Omental fat pad (tissue), 4 donors: ENCODE data around the gene CRIM1. TPM values are rescaled to one million over a fixed set of nuclear protein-coding genes. Genes with fewer than 3 reads are reported as not detected.

ENCODE experiments used
- ATAC-seq: fragments of 150-250 bp; one replicate; pipeline ENCODE4 v1.9.1; 2016; ENCODE audit warnings: mild to moderate bottlenecking, moderate library complexity; ENCODE audit not compliant: low FRiP score
- DNase-seq: peaks from one replicate; pipeline ENCODE4 v3.0.0-alpha.2; 2019; ENCODE audit warnings: low spot score
- total RNA-seq, 4 donors: library from RNA; depleted of rRNA; stranded (reverse); fragments of >200 nt; gene quantifications; one replicate each; pipeline ENCODE4 v1.1.0, GENCODE V29; 2016
- TF ChIP-seq, protein P1 (sequence below), 3 donors: fragments of 450-650 bp; IDR thresholded peaks; one replicate each; pipeline ENCODE4 v1.5.1; 2016 to 2017; ENCODE audit warnings: antibody characterized with exemption in 3 of 3, mild to moderate bottlenecking in 3 of 3, moderate library complexity in 2 of 3

The CRIM1 gene
- total RNA-seq, 4 donors from 2014 or later = 229 to 252 (median 233) TPM

DNA sequence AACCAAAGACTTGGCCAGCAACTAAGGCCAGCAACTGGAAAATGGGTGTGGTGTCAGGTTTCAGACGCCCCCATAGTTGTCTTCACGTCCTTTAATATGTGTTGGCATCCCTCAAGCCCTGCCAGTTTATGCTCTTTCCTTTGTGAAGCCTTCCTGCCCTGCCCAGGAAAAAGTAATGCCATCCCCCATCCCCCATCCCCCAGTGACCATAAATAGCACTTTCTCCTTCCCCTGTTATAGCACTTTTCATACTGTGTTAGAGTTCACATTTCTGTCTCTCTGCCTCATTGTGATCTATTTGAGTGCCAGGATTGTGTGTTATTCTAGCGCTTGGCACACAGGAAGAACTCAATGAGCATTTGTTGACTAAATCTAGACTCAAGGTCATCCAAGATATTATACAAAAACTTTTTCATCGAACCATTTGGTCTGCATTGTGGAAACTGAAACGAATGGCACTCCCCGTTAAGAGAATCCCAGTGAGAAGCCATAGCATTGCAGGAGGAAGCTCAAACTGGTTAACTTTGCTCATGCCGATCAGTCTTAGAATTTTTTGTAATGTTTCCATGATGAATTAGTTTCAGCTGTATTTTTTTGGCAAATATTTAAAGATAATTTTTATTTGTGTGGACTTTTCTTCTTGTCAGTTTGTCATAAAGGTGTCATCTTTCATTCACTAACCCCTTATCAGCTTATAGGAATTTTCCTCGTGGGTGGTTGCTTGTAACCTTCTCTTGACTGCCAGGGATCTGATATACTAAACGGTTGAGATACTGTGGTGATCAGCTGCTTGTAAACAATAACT lies 15.7 kb downstream of the CRIM1 start:
- DNase-seq = no peak
- ATAC-seq = peak; percentile 1
- TF ChIP-seq, protein P1, sequence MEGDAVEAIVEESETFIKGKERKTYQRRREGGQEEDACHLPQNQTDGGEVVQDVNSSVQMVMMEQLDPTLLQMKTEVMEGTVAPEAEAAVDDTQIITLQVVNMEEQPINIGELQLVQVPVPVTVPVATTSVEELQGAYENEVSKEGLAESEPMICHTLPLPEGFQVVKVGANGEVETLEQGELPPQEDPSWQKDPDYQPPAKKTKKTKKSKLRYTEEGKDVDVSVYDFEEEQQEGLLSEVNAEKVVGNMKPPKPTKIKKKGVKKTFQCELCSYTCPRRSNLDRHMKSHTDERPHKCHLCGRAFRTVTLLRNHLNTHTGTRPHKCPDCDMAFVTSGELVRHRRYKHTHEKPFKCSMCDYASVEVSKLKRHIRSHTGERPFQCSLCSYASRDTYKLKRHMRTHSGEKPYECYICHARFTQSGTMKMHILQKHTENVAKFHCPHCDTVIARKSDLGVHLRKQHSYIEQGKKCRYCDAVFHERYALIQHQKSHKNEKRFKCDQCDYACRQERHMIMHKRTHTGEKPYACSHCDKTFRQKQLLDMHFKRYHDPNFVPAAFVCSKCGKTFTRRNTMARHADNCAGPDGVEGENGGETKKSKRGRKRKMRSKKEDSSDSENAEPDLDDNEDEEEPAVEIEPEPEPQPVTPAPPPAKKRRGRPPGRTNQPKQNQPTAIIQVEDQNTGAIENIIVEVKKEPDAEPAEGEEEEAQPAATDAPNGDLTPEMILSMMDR (IDR thresholded peaks at IDR 0.05) = no peak

DNA sequence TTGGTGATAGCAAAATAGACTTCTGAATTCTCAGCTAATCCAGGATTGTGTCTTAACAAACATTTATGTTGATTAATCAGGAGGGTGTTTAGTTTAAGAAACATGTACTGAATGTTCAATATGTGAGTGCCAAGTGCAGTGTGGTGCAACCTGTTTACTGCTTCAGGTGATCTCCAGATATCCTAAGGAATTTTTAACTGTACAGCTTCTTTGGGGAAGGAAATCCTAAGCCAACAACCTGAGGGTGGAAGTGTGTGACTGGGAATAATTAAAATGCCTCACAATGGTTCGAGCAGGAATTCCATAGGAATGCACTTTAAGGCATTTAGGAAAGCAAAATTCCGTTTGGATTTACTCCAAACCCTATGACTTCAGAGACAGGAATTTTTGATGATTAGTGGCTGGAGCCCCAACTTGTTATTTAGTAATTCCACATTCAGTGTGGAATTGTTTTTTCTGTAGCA lies 16.4 kb downstream of the CRIM1 start:
- ATAC-seq (peak; percentile 26), DNase-seq (no peak)
- TF ChIP-seq, protein P1 (IDR thresholded peaks at IDR 0.05) = no peak

DNA sequence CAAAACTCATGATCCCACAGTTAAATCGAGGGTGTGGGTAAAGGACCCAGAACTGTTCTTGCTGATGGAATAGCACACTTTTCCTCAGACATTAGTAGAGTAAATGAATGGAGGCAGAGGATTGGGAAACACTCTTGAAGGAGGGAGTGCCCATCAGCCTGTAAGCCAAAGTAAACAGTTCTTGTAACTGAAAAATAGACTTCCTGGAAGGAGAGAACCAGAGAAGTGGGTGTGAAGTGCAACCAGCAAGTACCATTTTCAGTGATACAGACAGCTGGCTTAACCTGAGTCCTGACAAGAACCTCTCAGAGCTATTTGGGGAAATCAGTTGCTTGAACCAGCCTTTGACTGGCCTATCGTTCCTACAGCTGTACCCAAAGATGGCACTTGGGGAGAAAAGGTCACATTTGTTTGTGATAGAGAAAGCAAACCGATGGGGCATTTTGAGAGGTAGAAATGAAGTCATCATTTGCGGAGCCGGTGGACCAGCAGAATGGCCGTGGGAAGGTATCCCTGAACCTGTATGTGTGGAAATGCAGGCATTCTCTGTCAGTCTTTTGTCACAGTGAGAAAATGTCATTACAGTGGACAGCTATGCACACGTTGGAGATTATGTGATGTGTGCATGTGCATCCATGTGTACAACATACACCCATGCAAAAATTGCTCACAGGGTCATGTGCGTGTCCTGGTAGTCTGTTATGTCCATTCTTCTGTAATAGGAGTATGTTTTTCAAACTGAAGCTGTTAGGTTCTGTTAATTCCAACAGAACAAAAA lies 17.8 kb downstream of the CRIM1 start:
- ATAC-seq = peak; percentile 54

DNA sequence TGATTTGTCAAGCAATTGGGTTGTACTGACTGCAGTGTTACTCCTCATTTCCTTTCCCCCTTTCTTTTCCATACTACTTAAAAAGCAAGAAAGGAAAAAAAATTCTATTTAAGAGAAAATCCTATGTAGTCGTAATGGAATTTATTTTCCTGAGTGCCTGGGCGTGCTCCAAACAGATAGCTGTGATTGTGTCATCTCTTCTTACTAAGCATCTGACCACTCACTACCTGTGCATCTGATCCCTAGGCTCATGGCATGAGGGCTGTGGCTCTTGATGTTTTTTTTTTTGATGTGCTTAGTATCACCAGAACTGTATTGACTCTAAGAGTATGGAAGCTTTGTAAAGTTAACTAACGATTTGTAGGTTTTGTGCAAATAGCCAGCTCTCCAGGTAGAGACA lies 19.0 kb downstream of the CRIM1 start:
- TF ChIP-seq, protein P1 (IDR thresholded peaks at IDR 0.05) = no peak
- no peak for DNase-seq
- ATAC-seq = no peak

More for the DNA sequence above, 17.8 kb downstream of the CRIM1 start:
- TF ChIP-seq, protein P1 (IDR thresholded peaks at IDR 0.05) = no peak
- no peak for DNase-seq

DNA sequence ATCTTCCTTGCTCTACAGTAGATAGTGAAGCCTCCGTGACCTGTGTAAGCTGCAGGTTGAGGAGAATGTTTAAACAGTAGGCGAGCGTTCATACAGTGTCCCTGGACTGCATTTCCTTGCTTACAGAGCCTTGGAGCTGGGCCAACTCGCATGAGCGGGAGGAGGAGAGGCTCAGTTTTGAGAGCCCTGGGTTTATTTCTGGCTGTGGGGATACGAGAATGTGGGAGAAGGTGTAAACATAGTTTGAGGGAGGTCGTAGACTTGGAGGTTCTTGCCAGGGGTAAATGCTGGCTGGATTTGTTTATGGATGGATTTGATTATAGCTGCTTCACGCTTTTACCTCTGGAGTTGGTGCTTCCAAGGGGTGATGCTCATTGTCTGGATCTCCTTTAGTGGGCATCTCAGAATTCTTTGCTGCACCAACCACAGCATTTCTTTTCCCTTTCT lies 20.8 kb downstream of the CRIM1 start:
- DNase-seq = peak; percentile 74
- TF ChIP-seq, protein P1 (IDR thresholded peaks at IDR 0.05) = no peak
- no peak for ATAC-seq

DNA sequence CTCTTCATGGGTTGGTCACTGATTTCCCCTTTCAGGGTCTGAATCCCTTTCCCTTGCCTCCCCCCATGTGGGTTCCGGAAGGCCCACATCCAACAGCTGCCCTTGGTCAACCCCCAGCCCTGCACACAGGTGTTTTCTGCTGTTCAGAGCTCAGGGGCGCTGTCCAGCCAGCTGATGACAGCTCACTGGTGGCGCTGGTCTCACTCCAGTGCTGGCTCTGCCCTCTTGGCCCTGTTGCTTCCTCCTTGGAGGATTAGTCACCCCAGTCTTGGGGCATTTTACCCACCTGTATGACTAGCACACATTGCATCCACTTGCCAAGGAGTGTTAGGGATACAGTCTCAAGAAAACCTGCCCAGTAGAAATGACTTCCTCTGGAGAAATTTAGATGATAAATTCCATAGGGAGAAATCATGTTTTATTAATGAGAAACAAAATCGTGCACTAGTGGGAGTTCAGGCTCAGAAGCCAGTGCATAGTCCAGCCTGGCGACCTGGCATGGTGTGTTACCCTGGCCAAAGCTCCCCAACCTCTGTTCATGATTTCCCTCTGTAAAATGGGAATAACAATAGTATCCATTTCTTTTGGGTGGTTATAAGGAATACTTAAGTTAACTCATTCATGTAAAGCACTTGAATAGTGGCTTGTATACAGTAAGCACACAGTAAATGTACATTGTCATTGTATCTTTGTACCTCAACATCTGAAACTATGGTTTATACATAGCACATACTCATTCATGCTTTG lies 21.6 kb downstream of the CRIM1 start:
- peak; percentile 58 for ATAC-seq
- TF ChIP-seq, protein P1 (IDR thresholded peaks at IDR 0.05) = no peak
- no peak for DNase-seq
